HG02973 (cell line): ENCODE data around the gene ZNF804A.
"Not testable (repeated sequence)": the region's sequence is repeated elsewhere in the genome, so short reads cannot be mapped to it uniquely, and the experiment has no call there.

Experiments used
- ATAC-seq: cut with Tn5 transposase; IDR thresholded peaks from one replicate; pipeline ENCODE4 v1.9.1; 2021; ENCODE audit warnings: moderate library complexity; ENCODE audit not compliant: unreplicated experiment

The ZNF804A gene

DNA sequence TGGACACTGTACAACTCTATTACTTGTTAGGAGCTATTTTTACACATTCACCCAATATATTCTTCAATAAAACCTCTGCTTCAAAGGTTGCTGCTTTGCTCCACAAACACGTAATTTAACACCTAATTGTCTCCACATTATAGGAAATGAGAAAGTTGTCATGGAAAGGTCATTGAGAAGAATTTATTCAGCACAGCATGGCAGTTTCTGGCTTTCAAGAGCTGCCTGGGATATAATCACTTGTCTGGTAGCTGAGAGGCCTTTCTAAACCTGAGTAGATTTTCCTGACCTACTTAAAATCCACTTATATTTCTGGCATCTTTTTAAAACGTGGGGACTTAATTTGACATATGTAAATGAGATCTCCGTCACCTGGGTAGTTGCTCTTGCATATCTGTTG is 216.1 kb downstream of the ZNF804A start:
- no peak for ATAC-seq

DNA sequence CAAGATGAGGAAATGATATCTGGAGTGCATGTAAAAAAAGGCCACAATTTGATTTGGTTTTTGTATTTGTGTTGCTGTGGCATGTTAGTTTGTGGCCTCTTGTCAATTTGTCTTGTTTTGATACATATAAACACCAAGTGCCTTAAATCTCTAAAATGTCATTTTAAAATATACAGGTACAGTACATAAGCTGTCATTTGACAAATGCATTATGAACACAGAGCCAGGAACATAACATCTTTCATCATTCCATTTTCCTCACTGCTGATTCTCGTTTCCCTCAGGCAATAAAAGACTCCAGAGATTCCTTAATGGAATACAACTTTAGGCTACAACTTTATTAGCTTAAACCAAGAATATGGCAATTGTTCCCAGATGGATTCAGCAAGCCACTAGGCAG is 217.5 kb downstream of the ZNF804A start:
- no peak for ATAC-seq

DNA sequence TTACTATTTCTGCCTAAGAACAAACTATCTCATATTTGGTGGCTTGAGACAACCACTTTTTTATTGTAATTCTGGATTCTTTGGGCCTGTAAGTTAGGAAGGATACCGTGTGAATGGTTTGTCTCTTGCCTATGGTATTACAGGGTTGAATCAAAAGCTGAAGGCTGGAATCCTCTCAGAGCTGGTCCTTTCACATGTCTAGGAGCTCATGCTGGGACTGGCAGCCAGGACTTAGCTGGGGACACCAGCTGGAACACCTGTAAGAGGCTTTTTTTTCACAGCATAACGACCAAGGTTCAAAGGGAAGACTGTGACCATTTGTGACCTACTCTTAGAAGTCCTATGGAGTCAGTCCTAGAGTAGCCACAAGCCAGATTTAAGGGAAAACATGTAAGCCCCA is 226.3 kb downstream of the ZNF804A start:
- ATAC-seq: no peak

DNA sequence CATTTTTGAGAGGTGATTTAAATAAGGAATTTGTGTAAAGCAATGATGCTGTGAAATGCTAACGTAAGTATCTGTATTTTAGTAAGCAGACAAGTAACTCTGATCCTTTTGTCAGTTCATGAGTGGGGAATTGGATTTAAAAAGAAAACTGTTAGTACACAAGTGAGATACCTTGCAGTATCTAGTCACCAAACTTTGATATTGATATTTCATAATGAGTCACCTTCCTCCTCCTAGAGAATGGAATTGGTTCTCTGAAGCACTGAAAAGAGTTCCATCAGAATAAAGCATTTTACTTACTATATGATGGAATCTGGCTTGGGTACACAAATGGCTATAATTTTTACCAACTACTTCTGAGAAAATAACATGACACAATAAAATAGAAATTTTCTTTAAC is 232.2 kb downstream of the ZNF804A start:
- ATAC-seq: no peak

DNA sequence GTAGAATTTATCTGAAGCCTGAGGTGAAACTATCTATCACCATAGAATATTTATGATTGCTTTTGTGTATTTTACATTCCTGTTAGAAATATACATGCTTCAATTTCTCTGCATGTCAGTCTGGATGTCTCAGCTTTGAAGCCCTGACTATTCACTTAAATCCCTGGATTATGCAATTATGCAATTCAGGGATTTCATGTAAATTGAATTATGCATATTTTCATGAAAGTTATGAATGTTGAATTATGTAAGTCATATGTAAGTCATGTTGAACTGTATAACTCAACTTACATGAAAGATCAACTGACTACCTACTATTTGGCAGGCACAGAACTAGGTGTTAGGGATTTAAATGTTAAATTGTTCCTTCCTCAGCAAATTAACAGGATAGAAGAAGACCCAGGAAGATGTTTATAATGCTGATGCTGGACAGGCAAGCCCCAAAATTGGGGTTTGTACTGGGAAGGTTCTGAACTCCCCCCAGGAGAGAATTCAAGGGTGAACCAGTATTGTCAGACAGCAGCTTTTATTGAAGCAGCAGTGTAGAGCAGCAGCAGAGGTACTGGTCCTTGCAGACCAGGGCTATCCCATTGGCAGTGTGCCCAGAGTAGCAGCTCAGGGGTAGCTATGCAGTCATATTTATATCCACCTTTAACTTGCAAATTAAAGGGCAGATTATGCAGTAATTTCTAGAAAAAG is 236.5 kb downstream of the ZNF804A start:
- no peak for ATAC-seq

DNA sequence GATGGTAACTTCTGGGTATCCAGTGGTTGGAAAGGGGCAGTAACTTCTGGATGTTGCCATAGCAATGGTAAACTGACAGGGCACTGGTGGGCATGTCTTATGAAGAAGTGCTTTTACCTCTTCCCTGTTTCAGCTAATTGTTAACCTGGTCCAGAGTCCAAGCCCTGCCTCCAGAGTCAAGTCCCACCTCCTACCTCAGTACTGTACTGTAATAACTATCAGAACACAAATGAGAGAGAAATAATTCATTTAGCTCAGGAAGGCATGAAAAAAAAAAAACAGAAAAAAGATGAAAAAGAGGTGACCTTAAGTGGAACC is 237.0 kb downstream of the ZNF804A start:
- no peak for ATAC-seq

DNA sequence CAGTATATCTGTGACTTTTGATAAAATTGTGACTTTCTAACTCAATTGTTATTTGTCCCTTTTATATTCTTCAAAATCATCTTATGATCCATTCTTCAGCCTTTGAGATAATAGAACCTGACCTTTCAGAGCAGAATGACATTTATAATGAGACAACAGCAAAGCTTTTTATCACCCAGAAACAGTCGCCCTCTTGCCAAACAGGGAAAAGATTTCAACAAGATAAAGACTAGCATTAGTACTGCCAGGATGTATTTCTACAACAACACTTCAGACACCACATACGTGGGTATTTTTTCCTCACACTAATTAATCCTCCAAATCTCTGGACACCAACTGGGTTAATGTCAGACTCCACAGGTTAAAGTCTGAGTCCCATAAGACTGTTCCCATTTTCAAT is 249.0 kb downstream of the ZNF804A start:
- no peak for ATAC-seq

DNA sequence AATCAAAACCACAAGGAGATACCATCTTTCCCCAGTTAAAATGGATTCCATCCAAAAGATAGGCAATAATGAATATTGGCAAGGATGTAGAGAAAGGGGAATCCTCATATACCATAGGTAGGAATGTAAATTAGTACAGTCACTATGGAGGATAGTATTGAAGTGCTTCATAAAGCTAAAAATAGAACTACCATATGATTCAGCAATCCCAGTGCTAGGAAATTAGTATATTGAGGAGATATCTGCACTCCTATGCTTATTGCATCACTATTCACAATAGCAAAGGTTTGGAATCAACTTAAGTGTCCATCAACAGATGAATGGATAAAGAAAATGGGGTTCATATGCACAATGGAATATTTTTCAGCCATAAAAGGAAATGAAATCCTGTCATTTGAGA is 251.2 kb downstream of the ZNF804A start:
- ATAC-seq: no peak

DNA sequence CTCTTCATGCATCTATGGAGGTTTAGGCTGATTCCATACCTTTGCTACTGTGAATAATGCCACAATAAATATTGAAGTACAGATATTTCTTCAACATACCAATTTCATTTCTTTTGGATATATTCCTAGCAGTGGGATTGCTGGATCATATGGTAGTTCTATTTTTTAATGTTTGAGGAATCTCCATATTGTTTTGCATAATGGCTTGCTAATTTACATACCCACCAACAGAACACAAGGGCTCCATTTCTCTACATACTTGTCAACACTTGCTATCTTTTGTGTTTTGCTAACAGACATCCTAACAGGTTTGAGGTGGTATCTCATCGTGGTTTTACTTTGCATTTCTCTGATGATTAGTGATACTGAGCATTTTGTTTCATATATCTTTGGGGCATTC is 253.2 kb downstream of the ZNF804A start:
- ATAC-seq: no peak

DNA sequence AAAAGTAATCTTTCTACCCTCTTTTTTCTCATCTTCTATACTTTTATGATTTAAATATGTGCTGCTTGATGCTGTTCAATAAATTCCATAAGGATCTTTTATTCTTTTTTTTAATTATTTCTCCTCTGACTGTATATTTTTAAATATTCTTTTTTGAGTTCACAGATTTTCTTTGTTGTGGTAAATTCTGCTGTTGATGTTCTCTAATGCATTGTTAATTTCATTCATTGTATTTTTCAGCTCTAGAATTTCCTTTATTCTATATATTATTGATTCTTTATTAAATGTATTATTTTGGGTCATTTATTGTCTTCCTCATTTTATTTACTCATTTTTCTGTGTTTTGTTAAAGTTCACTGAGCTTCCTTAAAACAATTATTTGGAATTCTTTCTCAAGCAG is 260.9 kb downstream of the ZNF804A start:
- ATAC-seq: no peak

DNA sequence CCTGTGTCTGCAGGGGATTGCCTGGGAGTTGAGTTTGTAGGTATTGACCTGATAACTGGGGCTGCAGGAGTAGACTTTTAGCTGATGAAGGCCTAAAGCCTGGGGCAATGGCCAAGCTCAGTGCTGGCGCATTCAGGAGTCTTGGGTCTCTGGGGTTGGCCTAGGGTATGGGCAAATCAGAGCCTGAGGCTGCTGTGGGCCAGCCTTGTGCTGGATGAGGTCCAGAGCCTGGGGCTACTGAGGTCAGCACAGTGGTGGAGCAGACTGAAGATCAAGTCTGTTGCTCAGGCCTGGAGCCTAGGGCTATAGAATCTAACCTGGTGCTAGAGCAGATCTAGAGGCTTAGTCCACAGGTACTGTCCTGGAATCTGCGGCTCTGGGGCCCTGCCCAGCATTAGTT is 262.4 kb downstream of the ZNF804A start:
- no peak for ATAC-seq

DNA sequence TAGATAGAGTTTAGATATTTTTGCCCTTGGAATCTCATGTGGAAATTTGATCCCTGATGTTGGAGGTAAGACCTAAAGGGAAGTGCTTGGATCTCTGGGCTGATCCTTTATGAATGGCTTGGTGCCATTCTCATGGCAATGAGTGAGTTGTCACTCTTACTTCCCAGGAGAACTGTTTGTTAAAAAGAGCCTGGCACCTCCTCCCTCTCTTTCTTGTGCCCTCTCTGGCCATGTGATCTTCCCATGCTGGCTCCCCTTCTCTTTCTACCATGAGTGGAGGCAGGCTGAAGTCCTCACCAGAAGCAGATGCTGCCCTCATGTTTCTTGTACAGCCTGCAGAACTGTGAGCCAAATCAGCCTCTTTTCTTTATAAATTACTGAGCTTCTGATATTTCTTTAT is 276.9 kb downstream of the ZNF804A start:
- no peak for ATAC-seq

DNA sequence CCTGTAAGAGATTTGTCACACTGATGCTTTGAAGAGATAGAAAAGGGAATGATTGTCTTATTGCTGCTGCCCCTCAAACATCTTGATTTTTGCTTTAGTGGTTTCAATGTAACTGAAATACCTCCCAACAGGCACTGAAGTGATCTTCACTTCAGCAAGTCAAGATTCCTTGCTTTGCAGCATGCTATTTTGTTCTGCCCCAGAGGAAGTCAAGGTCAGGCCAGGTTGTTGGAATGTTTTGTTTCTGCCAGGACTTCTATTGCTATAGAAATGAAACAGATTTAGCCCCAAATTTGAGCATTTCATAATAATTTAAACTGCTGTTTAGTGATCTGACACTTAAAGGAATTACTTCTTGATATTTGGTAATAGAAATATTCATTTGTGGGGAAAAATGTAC is 277.6 kb downstream of the ZNF804A start:
- ATAC-seq: no peak

DNA sequence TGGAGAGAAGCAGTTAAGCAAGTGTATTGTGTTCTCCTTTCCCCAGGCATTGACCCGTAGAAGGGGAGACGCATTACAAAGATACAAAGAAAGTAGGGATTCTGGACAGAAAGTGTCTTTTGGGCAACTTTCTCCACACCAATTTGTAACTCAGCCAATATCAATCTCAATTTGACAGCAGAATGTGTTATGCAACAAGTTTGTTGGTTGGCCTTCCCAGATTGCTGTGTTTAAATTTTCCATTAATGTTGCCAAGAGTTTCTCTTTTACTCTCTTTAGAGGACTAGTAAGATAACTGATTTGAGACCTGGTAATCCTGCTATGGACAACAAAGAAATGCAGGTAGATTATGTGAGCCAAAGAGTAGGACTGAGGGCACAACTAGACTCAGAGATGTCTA is 279.6 kb downstream of the ZNF804A start:
- ATAC-seq: no peak

DNA sequence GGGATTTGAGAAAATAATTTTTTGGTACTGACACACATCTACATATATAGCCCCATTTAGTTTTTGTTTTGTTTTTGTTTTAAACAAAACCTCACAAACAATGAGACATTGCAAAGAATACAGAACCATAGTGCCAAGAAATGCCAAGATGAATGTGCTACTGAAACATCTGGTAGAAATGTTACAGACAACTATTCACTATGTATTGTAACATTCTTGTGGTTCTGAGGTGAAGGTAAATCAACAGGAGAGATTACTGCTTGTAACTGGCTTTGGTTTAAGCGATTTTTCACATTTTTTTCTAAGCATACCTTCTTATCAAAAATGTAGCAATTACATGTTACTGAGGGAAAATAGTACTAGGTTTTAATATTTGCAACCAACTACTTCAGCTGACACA is 281.3 kb downstream of the ZNF804A start:
- no peak for ATAC-seq

DNA sequence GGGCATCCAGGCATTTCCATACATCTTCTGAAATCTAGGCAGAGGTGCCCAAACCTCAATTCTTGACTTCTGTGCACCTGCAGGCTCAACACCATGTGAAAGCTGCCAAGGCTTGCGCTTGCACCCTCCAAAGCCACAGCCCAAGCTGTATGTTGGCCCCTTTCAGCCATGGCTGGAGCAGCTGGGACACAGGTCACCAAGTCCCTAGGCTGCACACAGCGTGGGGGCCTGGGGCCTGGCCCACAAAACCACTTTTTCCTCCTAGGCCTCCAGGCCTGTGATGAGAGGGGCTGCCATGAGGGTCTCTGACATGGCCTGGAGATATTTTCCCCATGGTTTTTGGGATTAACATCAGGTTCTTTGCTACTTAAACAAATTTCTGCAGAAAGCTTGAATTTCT is 288.3 kb downstream of the ZNF804A start:
- ATAC-seq: not testable (repeated sequence)

DNA sequence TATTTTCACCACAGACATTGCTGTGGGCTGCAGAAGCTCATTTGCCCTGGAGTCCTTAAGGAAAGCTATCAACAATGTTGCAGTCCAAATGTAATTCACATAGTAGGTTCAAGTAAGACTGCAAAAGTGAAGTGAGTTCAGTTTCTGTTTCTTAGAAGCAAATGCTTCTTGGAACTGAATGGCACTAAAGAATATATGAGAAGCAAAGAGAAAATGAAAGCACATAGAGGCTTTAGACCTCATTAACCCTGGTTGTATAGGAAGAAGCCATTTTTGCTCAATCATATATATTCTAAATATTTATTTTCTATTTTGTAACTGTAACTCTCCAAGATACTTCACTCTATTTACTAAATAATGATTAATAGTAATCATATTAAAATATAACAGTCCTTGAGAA is 292.0 kb downstream of the ZNF804A start:
- peak; percentile 56 for ATAC-seq

DNA sequence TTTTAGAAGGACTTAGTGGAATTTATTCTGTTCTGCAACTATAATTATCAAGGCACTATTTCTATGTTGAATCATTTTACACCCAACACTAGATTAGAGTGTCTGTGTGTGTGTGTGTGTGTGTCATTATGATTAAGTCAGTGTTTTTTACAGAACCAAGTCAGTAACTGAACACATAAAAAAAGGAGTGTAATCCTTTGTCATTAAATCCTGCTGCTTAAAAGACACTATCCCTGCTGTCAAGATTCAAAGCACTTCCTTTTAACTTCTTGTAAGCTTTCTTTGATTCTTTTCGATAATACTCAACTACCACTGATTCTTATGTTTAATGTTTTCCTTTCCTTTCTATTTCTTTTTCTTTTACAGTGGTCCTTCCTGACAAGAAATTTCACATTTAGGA is 306.7 kb downstream of the ZNF804A start:
- no peak for ATAC-seq

DNA sequence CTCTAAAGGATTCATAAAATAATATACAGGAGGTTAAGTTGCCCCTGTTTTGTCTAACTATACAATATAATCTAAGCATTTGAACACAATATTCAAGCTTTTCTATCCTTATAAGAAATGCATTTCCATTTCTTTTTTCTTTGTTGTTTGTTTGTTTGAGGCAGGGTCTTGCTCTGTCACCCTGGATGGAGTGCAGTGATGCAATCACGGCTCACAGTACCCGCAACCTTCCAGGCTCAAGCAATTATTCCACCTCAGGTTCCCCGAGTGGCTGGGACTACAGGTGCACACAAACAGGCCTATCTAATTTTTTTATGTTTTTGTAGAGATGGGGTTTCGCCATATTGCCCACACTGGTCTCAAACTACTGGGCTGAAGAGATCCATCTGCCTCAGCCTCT is 307.8 kb downstream of the ZNF804A start:
- no peak for ATAC-seq

DNA sequence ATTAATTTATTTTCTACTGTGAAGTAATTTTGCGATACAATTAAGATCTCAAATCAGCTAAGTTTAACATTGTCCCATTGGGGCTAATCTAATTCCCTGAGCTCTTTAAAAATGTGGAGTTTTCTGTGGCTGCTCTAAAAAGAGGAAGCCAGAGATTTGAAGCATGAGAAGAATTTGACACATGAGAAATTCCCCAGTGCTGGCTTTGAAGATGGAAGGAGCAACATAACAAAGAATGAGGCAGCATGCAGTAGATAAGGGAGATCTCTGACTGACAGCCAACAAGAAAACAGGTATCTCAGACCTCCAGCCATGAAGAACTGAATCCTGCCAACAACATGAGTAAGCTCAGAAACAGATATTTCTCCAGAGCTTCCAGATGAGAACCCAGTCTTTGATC is 308.4 kb downstream of the ZNF804A start:
- ATAC-seq: no peak

DNA sequence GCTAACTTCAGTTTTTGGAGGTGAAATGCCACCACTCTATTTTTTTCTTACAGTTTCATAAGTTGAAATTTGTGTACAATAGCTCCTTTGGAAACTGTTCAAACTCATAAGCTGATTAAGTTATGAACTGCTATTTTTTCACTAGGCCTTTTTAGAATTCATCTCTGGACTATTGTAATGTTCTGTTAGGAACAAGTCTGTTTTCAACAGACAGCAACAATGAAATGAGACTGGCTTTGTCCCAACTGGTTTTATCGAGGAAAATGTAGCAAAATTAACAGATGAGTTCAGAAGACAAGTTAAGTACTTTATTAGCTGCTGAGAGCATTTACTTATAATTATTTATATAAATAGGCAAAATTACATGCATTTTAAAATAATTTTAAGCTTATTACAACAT is 310.6 kb downstream of the ZNF804A start:
- ATAC-seq: no peak

DNA sequence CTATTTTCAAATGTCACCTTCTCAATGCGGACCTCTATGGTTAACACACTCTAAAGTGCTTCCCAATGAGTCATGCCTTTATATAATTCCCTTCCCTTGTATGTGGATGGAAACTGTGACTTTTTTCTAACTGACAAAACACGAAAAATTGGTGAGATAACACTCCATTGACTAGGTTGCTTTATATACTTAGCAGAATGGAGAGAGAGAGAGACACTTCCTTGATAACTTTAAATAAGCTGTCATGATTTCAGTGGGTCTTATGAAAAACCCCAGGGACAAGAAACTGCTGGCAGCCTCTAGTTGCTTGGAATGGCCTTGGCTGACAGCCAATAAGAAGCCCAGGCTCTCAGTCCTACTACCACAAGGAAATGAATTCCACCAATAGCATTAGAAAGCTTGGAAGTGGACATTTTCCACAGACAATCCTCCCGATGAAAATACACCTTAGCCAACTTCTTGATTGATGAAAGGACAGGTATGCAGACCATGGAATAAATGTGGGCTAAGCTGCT is 322.2 kb downstream of the ZNF804A start:
- no peak for ATAC-seq

DNA sequence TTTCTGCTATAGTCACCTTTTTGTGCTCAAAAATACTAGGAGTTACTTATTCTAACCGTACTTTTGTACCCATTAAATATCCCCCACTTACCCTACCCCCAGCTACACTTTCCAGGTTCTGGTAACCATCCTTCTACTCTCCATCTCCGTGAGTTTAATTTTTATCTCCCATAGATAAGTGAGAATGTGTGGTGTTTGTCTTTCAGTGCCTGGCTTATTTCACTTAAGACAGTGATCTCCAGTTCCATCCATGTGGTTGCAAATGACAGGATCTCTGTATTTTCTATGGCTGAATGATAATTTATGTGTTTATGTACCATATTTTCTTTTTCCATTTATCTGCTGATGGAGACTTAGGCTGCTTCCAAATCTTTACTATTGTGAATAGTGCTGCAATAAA is 323.3 kb downstream of the ZNF804A start:
- no peak for ATAC-seq
